Stimulated activated CD4-positive, alpha-beta T cell treated with anti-CD3 and anti-CD28 coated beads, Interleukin-15, amount 100 ng/mL, for 1 hour (primary cell): ENCODE data around the gene TBX19.

Experiments used
- DNase-seq, 2 donors: peaks; one replicate each; pipeline ENCODE4 v3.0.0-alpha.2; 2020; ENCODE audit warnings: low read depth in 1 of 2, low spot score in 1 of 2

Gene TBX19

DNA sequence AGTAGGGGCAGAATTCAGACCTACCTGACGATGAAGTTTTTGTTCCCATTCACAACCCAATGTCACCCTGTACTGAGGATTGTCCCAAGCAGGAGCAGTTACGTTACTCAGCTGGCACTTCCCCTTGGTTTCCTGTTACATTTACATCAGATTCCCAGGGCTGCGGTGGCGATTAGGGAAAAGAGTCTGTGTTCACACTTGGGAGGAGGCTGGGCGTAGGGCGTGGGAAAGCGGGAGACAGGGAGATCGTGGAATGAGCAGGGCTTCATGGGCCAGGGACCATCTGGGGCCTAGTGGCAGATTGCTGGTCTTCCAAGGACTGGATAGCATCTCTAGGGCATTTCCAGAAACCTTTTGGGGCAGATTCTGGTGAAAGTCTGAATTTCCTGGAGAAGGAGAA lies 39.0 kb downstream of the TBX19 start:
- DNase-seq: no peak

DNA sequence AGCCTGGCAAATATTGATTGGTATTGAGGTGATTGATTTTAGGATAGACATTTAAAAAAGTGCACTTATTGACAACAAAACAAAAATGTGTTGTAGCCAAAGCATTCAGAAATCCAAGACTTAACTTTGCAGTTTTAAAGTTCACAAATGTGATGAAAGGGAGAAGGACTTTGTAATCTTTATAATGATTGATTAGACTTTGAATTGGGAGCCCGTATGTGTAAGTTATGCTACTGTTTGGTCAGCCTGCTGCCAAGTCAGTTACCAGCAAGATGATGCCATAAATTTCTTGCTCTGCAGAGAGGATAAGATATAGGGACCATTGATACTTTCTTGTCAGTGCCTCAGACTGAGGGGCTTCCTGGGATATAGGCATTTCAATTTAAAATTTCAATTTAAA lies 39.5 kb downstream of the TBX19 start:
- no peak for DNase-seq

DNA sequence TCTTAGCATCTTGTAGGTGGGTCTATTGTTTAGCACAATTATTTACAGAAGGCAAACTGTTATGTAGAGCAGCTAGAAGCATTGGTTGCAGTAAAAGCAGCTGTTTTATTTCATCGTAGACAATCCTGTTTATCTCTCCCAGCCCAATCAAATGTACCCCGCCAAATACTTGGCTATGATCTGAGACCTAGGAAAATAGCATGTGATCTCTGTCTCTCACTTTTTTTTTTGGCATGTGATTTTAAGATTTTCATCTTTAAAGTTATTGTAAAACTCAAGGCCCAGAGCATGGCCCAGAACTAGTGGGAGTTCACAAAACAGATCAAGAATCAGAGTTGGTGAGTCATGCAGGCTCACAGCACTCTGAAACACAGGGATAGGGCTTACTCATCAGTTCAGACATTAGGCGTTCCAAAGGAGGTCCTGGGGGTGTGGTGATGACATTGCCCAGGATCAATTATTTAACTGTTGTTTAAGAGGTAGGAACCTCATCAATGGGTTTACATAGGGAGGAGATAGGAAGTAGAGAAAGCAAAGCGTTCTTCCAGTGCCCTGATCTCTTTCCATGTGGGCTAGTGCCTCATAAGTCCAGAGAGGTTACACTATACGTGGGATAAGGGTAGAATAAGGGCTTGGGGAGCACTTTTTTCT lies 40.2 kb downstream of the TBX19 start:
- no peak for DNase-seq

DNA sequence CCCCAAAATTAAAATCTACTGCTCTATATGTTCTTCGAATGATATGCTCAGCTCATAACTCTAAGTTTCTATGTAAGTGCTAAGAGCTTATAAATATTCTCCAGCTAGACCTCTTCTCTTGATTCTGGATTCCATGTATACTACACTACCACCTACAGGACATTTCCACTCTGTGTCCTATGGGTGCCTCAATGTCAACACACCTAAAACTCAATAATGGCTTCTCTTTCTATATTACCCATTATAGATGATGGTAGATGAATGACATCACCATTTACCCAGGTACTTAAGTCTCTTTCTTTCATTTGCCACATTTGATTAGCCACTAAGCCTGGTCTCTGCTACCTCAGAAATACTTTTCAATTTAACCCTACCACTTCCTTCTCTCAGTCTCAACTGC lies 41.3 kb downstream of the TBX19 start:
- DNase-seq: no peak

DNA sequence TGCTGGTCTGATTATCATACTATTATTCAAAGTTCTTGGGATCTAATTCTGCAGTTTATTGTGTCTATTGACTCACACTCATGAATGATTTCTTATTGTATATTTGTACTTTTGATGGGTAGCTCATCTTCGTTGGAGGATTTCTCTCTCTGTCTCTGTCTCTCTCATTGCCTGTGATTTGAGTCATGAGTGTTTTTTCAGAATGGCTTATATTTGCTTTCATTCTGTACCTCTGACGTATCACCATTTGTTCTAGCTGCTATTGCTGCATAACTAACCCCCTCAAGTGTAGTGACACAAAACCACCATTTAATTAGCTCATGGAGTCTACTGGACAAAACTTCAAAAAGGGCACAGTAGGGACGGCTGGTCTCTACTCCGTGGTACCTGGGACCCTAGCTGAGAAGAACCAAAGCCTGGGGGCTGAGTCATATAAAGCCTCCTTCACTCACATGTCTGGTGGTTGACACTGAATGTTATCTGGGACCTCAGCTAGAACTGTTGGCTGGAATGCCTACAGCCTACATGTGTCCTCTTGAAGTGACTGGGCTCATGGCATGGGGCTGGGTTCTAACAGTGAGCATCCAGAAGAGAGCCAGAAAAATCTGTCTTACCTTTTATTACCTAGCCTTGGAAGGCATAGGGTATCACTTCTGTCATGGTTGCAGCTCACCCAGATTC lies 44.2 kb downstream of the TBX19 start:
- DNase-seq: no peak

DNA sequence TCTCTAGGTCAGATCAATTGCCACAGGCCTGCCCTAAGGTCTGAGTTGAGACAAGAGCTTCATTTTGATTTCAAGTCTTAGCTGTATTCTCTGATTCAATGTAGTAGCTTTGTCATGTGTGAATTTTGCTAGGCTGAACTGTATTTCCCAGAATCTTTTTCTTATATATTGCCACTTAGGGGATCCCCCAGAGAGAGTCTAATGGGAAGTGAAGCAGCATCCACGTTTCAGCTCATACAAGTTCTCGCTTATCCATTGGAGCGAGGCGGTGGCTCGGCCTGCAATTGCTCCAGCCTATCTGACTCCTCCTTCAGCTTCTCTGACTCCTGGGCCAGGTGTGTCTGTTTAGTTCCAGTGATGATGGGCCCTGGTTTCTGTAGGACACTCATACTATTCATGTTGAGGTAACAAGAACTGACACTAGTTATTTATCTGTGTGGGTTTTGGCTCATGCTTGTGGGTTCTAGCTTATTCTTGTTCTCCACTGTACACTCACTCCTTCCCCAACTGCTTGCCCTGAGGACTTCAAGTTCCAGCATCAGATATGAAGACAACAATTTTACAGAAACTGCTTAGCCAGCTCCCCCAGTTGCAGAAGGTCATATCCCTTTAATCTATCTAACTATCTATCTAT lies 48.2 kb downstream of the TBX19 start:
- DNase-seq: no peak

DNA sequence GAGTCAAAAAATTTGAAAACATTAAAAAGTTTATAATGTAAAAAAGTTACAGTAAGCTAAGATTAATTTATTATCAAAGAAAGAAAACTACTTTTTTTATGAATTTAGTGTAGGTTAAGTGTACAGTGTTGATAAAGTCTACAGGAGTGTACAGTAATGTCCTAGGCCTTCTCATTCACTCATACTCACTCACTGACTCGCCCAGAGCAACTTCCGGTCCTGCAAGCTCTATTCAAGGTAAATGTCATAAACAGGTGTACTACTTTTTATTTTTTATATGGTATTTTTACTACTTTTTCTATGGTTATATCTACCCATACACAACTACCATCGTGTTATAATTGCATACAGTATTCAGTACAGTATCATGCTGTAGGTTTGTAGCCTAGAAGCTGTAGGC lies 49.6 kb downstream of the TBX19 start:
- DNase-seq: no peak

DNA sequence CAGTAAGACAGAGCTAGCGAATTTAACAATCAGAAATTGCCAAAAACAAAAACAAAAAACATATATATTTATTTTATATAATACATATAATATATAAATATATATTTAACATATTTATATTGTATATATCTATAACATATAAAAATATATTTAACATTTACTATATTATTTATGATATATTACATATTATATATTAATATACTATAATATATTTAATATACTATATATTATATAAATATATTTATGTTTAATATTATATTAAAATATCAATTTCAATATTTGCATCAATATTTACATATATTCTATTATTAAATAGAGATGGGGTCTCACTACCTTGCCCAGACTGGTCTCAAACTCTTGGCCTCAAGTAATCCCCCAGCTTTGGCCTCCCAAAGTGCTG lies 50.9 kb downstream of the TBX19 start:
- no peak for DNase-seq

DNA sequence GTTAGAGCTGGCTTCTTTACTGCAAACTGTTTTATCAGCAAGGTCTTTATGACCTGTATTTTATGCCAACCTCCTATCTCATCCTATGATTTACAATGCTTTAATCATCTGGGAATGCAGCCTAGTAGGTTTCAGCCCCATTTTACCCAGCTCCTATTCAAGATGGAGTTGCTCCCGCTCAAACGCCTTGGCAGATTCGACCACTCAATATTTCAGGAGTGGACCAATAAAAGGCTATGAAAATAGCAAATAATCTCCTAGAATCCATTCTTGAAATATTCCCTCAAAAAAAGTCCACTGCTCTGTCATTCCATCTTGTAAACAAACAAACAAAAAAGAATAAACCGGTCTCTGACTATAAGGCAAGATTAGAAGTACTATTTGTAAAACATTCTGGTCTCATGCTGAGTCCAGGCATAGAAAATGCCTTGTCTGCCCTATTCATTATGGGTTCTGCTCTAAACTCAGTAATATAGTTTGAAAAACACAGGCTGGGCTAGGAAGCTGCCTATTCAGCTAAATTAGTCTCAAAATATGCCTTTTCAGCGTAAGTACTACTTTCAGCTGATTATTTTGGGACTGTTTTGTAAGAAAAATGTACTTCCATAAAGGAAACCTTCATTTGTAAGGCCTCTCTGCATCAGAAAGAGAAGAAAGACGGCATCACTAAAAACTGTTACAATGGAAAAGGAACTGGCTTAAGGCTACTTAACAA lies 53.0 kb downstream of the TBX19 start:
- DNase-seq: no peak

DNA sequence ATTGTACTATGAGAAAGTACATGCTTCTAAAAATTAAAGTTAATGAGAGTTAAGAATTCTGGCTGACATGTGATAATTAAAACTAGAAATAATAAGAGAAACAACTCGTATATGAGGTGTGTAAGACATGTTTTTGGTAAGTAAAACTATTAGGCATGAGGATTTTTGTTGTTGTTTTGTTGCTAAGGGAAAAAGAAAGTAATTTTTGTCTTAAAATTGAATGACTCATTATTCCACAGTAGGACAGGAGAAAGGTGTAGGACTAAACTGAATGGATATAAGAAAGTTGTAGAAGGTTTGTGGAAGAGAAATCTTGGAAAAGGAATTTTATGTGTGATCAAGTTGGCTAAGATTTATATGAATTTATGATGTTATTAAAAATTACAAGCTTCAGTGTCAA lies 54.8 kb downstream of the TBX19 start:
- no peak for DNase-seq

DNA sequence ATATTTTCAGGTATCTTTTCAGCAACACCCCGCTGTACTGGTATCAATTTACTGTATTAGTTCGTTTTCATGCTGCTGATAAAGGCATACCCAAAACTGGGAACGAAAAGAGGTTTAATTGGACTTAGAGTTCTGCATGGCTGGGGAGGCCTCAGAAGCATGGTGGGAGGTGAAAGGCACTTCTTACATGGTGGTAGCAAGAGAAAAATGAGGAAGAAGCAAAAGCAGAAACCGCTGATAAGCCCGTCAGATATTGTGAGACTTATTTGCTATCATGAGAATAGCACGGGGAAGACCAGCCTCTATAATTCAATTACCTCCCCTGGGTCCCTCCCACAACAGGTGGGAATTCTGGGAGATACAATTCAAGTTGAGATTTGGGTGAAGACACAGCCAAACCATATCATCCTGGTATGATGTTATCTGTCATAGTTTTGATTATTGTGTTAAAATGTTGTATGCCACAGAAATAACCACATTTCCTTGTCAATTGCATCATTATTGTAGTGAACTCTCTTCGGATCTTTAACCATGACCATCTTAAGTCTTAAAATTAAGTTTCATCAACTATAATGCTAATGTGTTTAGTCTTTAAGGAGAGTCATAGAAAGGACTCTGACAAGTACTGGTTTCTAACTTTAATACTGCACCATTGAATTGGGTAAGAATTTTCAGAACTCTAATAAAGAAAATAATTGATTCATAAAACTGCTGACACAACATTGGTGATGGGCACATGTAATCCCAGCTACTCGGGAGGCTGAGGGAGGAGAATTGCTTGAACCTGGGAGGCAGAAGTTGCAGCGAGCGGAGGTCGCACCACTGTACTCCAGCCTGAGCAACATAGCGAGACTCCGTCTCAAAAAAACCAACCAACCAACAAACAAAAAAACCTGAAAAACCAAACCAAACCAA lies 58.2 kb downstream of the TBX19 start:
- DNase-seq: no peak

DNA sequence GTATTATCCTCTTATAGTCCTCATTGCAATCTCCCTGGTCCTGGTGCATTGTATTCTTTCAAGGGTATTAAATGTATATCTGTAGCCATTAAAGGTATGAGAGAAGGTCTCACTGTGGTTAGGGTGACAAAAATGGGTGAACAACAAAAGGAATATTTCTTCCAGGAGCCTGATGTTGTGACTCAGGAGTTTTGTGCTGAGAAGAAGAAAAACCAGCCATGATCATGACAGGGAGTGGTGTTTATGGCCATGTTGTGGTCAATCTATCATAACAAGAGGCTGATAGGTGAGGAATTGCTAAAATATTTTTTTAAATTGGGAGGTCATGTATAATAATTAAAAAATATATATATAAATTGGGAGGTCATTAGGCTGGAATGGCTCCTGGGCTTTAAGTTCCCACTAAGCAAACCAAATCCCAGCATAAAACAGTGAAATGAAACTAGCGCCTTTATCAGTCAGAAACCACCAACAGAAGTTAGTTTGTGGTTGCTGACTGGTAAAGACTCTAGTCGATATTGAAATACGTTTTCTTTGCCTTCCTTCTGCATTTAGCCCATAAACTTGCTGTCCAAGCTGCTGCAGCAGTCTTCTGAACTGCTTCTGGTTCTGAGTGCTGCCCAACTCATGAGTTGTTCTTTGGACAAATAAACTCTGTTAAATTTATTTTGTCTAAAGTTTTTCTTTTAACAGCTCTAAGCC lies 60.3 kb downstream of the TBX19 start:
- DNase-seq: no peak

DNA sequence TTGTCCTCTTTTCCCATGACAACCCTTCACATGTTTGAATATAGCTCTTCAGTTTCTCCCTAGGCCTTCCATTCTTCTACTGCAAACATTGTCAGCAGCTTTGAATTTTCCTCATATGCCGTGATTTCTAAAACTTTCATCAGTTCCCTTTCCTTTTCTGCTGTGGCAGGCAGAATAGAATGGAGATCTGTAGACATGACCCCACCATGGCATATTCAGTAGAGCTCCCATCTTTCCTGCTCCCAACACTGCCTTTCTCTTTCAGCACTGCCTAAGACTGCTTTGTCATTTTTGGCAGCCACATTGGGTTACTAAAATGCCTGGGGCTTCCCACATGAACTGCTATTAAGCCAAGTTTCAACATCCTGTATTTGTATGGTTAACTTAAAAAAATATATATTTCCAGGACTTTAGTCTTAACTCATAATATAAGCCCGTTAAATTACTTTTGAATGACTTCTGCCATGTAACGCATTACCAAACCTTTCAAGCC lies 60.9 kb downstream of the TBX19 start:
- DNase-seq: no peak

DNA sequence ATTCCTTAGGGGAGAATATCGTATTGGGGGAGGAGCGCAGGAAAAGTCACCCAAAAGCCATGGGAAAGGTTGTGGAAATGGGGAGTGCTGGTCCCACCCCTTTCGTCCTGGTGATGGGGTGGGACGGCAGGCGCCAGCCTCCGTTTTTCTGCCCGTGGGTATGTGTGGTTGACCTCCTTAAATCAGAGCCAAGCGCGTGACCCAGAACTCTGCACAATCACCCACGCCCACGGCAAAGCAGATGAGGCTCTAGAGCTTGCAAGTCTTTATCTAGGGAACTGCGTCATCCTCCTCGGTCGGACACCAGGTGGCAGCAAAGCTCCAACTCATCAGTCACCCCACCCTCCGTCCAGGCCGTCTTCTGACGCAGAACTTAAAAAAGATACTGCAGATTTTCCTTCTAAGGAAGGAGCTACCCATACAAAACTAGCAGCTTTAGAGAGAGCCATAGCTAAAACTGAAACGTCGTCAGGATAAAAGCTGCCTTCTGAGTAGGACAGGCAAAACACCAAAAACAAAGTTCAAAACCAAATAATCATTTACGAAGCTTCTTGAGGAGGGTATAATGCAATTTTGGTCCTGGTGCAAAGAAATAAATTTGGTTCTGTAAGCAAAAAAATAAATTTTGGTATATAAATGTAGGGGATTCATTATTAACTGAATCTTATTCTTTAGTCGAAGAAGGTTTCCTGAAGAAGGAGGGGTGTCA lies 62.0 kb downstream of the TBX19 start:
- DNase-seq: peak; percentile 74 to 76

DNA sequence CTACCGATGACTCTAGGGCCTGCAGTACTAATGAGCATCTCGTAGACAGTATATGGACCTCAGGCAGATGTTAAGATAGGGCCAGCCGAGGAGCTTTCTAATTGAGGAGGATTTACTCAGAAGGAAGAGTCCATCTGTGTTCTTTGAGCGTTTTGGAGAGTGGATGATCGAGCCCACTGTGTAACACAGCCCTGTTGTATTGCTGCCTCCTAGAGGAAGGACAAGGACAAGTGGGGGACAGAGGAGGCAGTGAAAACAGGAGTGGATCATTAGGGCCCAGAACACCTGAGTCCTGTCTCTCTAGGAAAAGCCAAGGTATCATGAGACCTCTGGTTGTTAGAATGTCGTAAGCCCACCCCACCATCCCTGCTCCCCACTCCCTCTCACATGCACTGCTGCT lies 62.9 kb downstream of the TBX19 start:
- DNase-seq: no peak

DNA sequence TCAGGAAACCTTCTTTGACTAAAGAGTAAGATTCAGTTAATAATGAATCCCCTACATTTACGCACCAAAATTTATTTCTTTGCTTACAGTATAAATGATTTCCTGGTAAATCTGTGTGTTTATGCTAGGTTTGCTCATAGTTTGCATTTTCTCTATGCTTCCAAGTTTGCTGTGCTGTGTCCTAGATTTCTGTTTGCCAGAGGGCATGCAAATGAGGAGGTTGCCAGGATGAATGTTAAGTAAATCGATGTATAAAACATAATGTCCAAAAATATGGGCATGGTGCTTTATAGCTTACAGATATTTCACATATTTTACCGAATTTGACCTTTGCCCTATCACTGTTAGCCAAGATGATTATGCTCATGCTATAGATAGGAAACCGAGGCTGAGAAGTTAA lies 63.8 kb downstream of the TBX19 start:
- no peak for DNase-seq

DNA sequence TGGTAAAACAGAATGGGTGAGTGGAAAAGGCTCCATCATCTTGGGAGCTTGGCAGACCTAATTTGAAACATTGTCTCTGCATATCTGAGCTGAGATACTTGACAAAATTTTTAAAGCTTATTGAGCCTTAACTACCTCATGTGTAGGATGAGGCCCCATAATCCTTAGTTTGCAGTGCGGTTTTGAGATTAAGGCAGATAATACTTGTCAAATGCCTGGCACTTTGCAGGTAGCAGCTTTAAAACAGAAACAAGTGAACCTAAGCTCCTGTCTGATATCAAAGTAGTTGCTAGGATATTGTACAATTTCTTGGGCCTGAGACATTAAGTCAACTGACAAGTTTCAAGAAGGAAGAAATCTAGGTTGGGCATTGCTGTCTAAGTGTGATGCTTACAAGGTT lies 65.3 kb downstream of the TBX19 start:
- DNase-seq: no peak

DNA sequence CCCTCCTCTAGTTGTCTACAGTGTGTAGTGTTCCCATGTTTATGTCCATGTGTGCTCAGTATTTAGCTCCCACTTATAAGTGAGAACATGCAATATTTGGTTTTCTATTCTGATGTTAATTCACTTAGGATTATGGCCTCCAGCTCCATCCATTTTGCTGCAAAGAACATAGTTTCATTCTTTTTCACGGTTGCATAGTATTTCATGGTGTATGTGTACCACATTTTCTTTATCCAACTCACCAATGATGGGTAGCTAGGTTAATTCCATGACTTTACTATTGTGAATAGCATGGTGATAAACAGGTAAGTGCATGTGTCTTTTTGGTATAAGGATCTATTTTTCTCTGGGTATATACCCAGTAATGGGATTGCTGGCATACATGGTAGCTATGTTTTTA lies 67.0 kb downstream of the TBX19 start:
- no peak for DNase-seq

DNA sequence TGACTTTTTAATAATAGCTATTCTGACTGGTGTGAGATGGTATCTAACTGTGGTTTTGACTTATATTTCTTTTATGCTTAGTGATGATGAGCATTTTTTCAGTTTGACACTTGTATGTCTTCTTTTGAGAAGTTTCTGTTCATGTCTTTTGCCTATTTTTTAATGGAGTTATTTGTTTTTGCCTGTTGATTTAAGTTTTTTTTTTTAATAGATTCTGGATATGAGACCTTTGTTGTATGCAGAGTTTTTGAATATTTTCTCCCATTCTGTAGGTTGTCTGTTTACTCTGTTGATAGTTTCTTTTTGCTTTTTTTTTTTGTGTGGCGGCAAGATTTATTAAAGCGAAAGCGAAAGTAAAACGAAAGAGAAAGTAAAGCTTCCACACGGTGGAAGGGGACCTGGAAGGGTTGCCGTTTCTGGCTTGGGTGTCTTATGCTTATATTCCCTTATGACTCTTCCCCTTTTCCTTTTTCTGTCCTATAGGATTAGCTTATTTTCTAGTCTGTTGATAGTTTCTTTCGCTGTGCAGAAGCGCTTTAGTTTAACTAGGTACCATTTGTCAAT lies 67.6 kb downstream of the TBX19 start:
- no peak for DNase-seq
